Stimulated activated CD4-positive, alpha-beta T cell treated with anti-CD3 and anti-CD28 coated beads, Interleukin-1b, Interleukin-23, amount 100 ng/mL, for 24 hours (primary cell): ENCODE results near the gene P2RY14.

ENCODE experiments used
- DNase-seq, 4 experiments: peaks; one replicate each; pipeline ENCODE4 v3.0.0-alpha.2; 2020; ENCODE audit warnings: low read depth in 4 of 4, low spot score in 1 of 4

P2RY14 gene

GRCh38 chr3:151301787-151302186 lies 23.4 kb upstream of the P2RY14 start:
- DNase-seq = no peak

- no peak for DNase-seq
These were observed 22.2 kb upstream of the P2RY14 start for GRCh38 chr3:151300539-151300938.

GRCh38 chr3:151299006-151299405 lies 20.7 kb upstream of the P2RY14 start:
- DNase-seq = no peak

GRCh38 chr3:151297429-151297828 lies 19.1 kb upstream of the P2RY14 start:
- DNase-seq = no peak

GRCh38 chr3:151296226-151296625 lies 17.9 kb upstream of the P2RY14 start:
- DNase-seq = no peak

- no peak for DNase-seq
These were observed 14.8 kb upstream of the P2RY14 start for GRCh38 chr3:151293127-151293526.

GRCh38 chr3:151290673-151291072 lies 12.3 kb upstream of the P2RY14 start:
- no peak for DNase-seq

GRCh38 chr3:151289445-151289844 lies 11.1 kb upstream of the P2RY14 start:
- no peak for DNase-seq

- DNase-seq = no peak
These were observed 7.6 kb upstream of the P2RY14 start for GRCh38 chr3:151285940-151286339.

GRCh38 chr3:151283907-151284461 lies 5.6 kb upstream of the P2RY14 start:
- DNase-seq = no peak

GRCh38 chr3:151283387-151283786 lies 5.0 kb upstream of the P2RY14 start:
- no peak for DNase-seq

GRCh38 chr3:151282921-151283320 lies 4.6 kb upstream of the P2RY14 start:
- no peak for DNase-seq

- DNase-seq = no peak
These were observed 3.5 kb upstream of the P2RY14 start for GRCh38 chr3:151281671-151282324.

- no peak for DNase-seq
These were observed 1.7 kb downstream of the P2RY14 start for GRCh38 chr3:151276687-151277042.

- no peak for DNase-seq
These were observed 2.2 kb downstream of the P2RY14 start for GRCh38 chr3:151276038-151276686.

GRCh38 chr3:151275091-151275490 lies 3.3 kb downstream of the P2RY14 start:
- no peak for DNase-seq

GRCh38 chr3:151269631-151270030 lies 8.7 kb downstream of the P2RY14 start:
- DNase-seq = no peak

- DNase-seq = no peak
These were observed 9.8 kb downstream of the P2RY14 start for GRCh38 chr3:151268267-151269235.

- DNase-seq = no peak
These were observed 11.3 kb downstream of the P2RY14 start for GRCh38 chr3:151267066-151267465.

- no peak for DNase-seq
These were observed 12.5 kb downstream of the P2RY14 start for GRCh38 chr3:151265866-151266265.

- no peak for DNase-seq
These were observed 13.2 kb downstream of the P2RY14 start for GRCh38 chr3:151265166-151265565.

- no peak for DNase-seq
These were observed 13.7 kb downstream of the P2RY14 start for GRCh38 chr3:151264605-151265004.
